ENCODE results near the gene CDCA4.

The CDCA4 gene

DNA sequence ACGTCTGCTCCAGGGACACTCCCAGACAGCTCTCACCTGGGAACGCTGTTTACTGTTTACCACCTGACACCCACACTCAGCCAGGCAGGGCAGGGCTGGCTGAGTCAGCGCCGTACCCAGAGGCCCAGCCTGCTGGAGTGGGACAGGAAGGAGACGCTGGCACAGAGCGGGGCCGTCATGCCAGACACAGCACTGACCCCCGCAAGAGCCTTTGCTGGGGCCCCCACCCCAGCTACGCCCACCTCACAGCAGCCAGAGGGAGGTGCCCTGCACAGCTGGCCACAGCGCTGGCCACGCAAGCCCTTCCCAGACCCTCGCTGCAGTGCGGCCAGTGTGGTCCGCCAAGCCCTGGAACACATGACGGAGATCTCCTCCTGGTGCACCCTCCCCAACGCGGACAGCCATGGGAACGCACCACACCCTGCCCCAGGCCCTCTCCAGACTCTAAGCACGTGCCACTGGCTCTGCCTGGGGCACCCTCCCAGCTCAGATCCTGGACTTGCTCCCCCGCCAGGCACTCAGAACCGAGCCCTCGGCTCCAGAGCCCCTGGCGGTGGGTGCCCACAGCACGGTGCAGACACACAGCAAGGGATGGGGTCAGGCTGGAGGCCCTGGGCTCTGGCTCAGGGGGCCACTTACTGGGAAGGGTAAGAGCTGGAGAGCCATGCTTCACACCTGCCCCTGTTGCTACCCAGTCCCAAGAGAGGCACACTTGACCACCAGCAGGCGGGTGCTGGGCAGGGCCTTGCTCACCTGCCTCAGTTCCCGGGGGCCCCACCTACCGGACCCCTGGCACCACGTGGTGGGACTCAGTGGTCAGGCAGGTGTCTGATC, 48.4 kb downstream of the CDCA4 start:
- TF ChIP-seq, protein P1, sequence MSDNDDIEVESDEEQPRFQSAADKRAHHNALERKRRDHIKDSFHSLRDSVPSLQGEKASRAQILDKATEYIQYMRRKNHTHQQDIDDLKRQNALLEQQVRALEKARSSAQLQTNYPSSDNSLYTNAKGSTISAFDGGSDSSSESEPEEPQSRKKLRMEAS (IDR thresholded peaks at IDR 0.05; ENCODE audit: low read depth, low read length): no peak
- TF ChIP-seq POLR2A (IDR thresholded peaks at IDR 0.05; ENCODE audit: extremely low read depth, insufficient read length) (no peak), MYC (IDR thresholded peaks at IDR 0.05; ENCODE audit: low read depth, low read length) (no peak)
- TF ChIP-seq, protein P2, sequence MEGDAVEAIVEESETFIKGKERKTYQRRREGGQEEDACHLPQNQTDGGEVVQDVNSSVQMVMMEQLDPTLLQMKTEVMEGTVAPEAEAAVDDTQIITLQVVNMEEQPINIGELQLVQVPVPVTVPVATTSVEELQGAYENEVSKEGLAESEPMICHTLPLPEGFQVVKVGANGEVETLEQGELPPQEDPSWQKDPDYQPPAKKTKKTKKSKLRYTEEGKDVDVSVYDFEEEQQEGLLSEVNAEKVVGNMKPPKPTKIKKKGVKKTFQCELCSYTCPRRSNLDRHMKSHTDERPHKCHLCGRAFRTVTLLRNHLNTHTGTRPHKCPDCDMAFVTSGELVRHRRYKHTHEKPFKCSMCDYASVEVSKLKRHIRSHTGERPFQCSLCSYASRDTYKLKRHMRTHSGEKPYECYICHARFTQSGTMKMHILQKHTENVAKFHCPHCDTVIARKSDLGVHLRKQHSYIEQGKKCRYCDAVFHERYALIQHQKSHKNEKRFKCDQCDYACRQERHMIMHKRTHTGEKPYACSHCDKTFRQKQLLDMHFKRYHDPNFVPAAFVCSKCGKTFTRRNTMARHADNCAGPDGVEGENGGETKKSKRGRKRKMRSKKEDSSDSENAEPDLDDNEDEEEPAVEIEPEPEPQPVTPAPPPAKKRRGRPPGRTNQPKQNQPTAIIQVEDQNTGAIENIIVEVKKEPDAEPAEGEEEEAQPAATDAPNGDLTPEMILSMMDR (IDR thresholded peaks at IDR 0.05; ENCODE audit: low read depth, low read length): no peak
- H3K4me3 ChIP-seq (ENCODE audit: low read depth, low read length): no peak overlapping the region
- no peak for DNase-seq (ENCODE audit: low read depth)

DNA sequence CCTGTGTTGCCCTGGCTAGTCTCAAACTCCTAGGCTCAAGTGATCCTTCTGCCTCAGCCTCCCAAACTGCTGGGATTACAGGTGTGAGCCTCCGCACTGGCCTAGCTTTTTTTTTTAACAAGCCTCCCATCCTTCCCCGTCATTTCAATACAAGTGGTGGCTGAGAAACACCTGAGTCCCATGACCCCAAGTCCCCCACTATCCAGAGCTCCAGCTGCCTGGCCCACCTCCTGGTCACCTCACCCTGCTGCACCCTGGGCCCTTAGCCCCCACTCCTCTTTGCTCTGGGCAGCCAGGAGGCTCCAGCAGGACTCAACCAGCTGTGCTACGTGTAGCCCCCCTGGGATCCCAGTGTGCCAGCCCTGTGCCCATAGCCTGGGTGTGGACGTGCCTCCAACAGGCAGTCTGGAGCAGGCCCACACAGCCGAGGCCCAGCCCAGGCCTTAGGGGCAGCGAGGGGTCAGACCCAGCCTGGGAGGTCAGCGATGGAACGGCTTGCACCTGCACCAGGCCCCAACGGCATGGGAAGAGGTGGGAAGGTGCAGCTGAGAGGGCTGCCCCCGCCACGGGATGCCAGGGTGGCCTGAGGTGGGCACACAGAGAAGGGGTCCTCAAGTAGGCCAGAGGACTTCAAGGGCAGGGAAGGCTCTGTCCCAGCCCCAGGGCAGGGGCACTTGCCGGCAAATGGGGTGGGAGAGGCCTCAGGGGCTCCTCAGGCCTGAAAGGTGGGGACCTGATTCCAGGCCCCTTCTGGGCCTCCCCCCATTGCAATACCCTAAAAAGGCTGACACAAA, 49.2 kb downstream of the CDCA4 start:
- no peak for DNase-seq (ENCODE audit: low read depth)
- no peak overlapping the region for H3K4me3 ChIP-seq (ENCODE audit: low read depth, low read length)
- TF ChIP-seq, protein P1 (IDR thresholded peaks at IDR 0.05; ENCODE audit: low read depth, low read length): no peak
- TF ChIP-seq, protein P2 (IDR thresholded peaks at IDR 0.05; ENCODE audit: low read depth, low read length): no peak
- TF ChIP-seq MYC (IDR thresholded peaks at IDR 0.05; ENCODE audit: low read depth, low read length): no peak

DNA sequence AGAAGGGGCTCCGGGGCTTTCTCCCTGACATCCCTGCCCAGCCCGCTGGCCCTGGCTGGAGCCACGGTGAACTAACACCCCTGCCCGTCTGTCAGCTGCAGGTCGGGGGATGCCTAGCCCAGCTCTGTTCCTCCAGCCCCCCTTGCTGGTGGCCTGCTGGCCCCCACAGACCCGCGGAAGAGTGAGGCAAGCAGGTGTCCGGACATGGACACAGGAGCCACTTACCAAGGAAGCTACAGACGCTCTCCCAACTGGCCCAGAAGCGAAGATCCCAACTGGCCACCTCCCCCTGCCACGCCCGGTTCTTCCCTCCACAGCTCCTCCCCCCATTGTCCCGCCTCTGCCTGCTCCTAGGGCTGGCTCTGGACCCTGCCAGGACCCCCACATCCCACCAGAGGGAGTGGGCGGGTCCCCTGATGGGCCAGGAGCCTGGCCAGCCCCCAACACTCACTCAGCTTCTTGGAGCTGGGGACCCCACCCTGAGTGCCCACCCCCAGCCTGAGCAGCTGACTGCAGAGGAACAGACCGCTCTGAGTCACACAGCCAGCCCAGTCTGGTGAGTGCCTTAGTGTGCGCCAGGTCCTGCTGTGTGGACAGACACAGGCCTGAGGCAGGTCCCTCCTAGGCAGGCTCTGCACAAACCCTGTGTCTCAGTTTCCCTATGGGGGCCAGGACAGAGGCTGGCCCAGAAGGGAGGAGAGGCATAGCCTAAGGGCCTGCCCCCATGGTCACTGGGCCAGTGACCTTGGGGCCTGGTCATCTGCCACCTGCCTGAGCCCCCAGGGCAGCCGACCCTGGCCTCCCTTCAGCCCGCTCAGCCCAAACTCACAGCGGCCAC, 50.4 kb downstream of the CDCA4 start:
- H3K4me3 ChIP-seq (ENCODE audit: low read depth, low read length): no peak overlapping the region
- TF ChIP-seq POLR2A (IDR thresholded peaks at IDR 0.05; ENCODE audit: extremely low read depth, insufficient read length) (no peak), MYC (IDR thresholded peaks at IDR 0.05; ENCODE audit: low read depth, low read length) (no peak)
- TF ChIP-seq, protein P1 (IDR thresholded peaks at IDR 0.05; ENCODE audit: low read depth, low read length): no peak
- TF ChIP-seq, protein P2 (IDR thresholded peaks at IDR 0.05; ENCODE audit: low read depth, low read length): no peak
- DNase-seq (ENCODE audit: low read depth): no peak

DNA sequence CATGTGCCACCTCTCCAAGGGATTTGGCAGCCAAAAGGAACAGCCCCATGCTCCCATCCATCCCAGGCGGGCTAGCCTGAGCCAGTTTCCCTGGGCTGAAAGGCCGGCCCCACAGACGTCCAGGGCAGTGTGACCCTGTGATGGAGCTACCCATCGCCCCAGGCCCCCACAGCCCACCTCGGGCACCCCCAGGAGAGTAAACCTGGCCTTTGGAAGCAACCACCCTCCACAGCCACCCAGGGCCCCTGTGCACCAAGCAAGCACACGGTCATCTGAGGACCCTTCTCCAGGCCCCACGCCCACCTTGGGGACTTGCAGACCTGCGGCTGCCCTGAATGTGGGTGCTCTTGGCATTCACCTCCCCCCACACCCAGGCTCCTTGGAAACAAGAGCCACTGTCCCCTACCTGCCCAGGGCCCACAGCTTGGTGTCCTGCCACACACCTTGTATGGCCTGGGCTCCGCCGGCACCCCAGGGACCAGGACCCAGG, 51.1 kb downstream of the CDCA4 start:
- DNase-seq (ENCODE audit: low read depth): no peak
- TF ChIP-seq, protein P2 (IDR thresholded peaks at IDR 0.05; ENCODE audit: low read depth, low read length): no peak
- TF ChIP-seq MYC (IDR thresholded peaks at IDR 0.05; ENCODE audit: low read depth, low read length): no peak
- no peak for TF ChIP-seq POLR2A (IDR thresholded peaks at IDR 0.05; ENCODE audit: extremely low read depth, insufficient read length)
- TF ChIP-seq, protein P1 (IDR thresholded peaks at IDR 0.05; ENCODE audit: low read depth, low read length): no peak
- H3K4me3 ChIP-seq (ENCODE audit: low read depth, low read length): no peak overlapping the region

Data from NB4 (cell line).